ENCODE data around the gene SESN2.

The SESN2 gene

DNA sequence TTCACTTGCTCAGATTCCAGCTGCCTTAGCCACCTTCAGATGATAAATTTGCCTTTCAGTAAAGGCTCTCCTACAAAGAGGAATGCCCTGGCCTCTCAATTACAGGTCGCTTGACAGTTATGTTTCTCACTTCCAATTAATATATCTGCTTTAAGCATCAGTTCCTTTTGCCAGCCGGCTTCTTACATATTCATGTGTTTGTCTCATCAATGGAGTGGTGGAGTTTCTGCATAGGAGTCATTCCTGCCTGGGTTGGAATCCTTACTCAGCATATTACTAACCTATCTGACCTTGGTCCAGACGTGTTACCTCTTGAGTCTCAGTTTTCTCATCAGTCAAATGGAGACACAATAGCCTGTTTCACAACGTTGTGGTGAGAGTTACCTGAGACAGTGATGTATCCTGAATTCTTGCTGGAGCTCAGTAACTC, 9.4 kb upstream of the SESN2 start:
- no peak for DNase-seq (ENCODE audit: low read depth)

DNA sequence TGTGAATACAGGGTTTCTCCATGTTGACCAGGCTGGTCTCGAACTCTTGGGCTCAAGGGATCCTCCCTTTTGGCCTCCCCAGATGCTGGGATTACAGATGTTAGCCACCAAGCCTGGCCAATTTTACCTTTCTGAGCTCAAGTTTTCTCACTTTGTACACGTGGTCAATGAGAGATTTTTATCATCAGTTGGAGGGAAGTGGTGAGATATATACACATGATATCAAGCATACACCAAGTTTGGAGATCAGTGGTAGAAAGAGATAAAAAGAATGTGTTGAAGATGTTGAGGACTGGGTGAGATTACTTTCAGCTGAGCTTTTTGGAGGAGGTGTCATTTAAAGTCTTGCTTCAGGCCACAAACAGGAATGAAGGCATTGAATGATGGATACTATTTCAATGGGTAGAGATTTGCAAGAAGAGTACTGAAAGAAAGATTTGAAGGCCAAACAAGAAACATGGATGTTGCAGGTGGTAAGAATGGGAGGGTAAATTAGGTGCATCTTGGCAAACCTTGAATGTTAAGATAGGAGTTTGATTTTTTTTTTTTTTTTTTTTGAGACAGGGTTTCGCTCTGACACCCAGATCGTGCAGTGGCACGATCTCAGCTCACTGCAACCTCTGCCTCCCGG, 3.0 kb upstream of the SESN2 start:
- no peak for DNase-seq (ENCODE audit: low read depth)

DNA sequence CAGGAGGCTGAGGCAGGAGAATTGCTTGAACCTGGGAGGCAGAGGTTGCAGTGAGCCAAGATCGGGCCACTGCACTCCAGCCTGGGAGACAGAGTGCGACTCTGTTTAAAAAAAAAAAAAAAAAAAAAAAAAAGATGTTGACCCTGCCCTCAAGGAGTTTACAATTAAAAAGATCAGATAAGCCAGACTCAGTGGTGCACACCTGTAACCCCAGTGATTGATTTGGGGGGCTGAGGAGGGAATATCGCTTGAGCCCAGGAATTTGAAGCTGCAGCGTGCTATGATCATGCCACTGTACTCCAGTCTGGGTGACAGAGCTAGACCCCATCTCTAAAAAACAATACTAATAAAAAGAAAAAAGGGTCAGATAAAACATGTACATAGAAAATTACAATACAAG, 1.6 kb upstream of the SESN2 start:
- DNase-seq (ENCODE audit: low read depth), result no peak

DNA sequence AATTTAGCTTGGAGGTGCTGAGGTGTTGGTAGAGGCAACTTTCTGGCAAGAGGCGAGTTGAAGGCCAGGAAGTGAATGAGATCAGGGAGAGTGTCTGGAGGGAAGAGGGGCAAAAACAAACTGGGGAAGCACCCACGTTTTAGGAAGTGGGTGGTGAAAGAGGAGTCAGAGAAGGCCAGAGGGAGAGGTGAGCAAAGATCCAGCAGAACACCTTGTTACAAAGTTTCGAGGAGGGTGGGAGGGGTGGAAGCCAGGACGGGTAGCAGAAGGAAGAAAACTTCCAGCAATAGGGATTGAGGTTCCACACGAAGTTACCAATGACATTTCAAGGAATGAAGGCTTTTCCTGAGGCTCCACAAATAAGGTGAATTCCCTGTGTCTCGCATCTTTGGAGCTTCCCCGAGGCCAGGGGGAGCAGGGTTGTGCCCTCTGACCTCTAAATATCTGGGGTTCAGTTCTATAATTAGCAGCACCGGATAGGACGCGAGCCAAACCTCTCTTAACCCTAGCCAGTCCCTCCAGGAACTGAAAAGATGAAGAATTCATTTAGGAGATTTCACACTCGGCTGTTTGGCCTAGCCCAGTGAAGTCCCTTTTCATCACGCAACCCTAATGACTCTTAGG, 578 bp upstream of the SESN2 start:
- DNase-seq (ENCODE audit: low read depth), result no peak

DNA sequence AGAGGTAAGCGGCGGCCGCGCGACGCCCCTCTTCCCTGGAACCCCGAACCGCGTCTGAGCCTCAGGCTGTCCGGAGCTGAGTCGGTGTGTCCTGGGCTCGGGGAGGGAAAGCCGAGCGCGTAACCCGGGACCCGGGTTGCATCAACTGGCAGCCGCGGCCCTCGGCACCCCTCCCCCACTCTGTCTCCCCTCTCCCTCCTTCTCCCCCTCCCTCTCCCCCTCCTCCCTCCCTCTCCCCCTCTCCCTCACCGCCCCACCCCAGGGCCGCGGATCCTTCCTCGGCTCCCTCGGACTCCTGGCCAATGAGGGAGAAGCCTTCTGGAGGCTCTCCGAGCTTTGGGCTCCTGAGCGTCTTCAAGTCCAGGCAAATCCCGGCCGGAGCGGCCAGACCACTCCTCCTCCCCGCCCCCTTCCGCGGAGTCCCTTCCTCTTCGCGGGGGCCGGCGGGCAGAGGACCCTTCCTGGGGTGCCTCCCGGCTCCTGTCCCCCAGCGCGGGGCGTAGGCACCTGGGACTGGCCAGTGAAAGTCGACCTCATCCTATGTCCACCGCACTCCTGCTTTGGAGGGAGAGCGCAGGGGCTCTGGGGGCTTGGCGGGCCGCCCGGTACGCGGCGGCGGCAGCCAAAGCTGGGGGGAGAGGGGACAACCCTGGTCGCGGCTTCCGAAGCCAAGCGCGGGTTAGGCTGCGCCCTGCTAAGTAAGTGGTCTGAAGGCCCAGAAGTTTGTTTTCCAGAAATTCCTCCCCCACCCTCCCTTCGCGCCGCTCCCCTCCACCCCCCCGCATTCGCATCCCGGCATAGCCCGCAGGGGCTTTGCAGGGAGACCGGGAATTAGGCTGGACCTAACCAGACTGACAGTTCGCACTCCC, 850 bp downstream of the SESN2 start:
- no peak for DNase-seq (ENCODE audit: low read depth)

DNA sequence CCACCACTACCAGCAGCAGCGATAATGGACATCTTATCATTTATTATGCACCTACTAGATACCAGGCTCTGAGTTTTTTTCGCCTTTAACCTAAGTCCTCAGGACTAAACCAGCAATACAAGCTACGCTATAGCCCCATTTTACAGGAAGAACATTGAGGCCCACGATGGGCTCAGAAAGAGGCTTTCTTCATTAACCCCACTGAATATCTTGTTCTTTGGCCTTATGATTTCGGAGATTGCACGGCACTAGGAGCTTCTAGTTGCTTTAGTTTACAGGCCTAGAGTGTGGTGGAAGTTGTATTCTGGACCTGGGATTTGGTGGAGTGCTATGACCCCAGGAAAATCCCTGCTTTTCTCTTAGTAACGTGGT, 1.5 kb downstream of the SESN2 start:
- DNase-seq (ENCODE audit: low read depth), result no peak

DNA sequence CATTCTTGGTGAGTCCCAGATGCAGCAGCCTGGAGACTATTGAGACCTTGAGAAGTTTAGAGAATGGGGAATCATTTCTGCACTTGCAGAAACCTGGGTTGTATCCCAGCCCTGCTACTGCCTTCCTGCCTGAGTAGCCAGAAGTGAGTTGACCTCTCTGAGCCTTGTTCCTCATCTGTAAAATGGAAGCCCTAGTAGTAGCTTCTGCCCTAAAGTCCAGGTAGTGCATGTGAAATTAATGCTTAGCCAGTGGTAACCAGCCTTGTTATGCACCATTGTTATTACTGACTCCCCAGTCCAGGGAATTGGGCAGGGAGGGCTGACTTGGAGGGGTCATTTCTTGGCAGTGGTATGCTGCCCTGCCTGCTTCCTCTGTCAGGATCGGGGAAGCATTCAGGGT, 5.6 kb downstream of the SESN2 start:
- no peak for DNase-seq (ENCODE audit: low read depth)

DNA sequence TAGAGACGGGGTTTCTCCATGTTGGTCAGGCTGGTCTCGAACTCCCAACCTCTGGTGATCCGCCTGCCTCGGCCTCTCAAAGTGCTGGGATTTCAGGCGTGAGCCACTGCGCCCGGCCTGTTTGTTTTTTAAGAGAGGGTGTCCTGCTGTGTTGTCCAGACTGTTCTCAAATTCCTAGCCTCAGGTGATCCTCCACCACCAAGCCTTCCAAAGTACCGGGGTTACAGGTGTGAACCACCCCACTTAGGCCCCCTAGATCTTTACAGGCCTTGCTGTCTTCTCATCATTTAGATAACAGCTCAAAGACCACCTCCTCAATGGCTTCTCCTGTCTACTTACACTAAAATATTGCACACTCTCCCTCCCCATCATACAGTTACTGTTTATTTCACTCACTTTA, 6.3 kb downstream of the SESN2 start:
- DNase-seq (ENCODE audit: low read depth), result no peak

DNA sequence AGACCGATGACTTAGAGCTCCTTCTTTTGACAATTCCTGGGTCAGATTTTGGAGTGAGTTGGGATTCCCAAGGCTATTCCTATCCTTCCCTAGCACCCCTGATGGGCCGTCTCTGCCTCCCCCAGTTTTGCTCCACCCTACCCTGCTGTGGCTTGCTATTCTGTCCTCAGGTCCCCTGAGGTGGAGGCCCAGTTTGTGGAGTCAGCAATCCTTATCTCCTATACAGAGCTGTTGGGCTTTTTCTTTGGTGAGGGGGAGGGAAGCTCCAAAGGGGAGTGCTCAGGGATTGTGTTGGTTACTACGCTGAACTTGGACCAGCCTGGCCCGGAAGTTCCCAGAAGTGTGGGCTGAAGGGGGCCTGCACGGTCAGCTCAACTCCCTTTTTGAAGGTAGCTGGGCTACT, 7.6 kb downstream of the SESN2 start:
- no peak for DNase-seq (ENCODE audit: low read depth)

DNA sequence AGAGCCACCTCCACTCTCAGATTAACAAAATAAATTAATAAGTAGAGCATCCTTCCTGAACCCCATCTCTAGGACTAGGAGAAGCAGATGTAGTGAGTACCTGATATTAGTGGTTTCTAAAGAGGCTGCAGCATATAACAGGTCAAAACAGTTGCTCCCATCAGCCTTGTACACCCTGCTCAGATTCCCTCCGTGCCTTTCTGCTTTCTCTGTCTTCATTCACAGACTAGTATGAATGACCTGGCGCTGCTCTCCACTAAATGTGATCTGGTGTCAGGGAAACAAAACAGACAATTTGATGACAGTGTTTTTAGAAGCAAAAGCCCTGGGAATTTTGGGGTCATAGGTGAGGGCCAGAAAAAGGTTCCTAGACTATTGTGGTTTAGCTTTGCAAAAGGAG, 8.3 kb downstream of the SESN2 start:
- no peak for DNase-seq (ENCODE audit: low read depth)

DNA sequence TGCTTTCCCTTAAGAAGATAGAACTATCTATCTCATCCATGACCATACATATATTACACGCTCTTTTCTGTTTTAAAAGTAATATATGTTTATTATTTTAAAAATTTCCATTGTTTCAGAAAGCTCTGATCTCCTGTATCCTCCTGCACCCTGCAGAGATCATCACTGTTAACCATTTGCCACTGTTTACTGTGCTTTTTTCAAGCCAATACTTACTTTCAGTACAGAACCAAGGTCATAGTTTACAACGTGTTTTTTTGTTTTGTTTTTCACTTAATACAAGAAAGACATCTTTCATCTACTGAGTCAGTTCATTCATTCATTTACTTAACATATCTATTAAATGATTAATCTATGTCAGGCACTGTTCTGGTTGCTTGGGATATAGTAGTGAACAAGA, 10.2 kb downstream of the SESN2 start:
- DNase-seq (ENCODE audit: low read depth), result no peak

DNA sequence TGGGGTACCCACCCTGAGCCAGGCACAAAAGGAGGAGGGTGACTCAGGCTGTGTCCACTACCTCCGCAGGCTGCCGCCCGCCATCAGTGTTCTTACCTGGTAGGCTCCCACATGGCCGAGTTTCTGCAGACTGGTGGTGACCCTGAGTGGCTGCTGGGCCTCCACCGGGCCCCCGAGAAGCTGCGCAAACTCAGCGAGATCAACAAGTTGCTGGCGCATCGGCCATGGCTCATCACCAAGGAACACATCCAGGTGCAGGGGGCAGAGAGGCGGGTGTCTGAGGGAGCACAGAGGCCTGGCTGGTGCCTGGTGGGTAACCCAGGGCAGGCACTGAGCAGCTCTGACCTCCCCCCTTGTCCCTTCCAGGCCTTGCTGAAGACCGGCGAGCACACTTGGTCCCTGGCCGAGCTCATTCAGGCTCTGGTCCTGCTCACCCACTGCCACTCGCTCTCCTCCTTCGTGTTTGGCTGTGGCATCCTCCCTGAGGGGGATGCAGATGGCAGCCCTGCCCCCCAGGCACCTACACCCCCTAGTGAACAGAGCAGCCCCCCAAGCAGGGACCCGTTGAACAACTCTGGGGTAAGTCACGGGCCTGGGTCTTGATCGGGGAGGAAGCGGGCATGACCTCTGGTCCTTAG, 13.0 kb downstream of the SESN2 start:
- DNase-seq (ENCODE audit: low read depth), result no peak

DNA sequence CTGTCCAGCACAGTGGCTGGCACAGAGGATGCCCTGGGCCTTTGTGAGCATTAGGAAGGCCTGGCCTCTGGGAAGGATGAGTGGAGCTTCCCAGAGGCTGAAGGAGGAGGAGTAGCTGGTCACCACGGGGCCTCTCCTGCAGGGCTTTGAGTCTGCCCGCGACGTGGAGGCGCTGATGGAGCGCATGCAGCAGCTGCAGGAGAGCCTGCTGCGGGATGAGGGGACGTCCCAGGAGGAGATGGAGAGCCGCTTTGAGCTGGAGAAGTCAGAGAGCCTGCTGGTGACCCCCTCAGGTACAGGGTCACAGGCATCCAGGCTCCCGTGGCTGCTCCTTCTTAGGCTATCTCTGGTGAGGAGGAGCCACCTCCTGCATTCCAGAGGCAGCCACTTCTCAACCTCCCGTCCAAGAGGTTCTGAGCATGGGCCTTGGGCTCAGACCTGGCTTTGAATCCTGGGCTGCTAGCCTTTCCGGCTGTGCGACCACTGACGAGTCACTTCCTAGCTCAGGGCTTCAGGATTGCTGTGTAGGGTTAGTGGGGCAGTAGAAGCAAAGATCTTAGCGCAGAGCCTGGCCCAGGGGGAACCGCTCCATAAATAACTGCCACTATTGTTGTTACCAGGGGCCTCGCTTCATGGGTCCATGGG, 14.0 kb downstream of the SESN2 start:
- no peak for DNase-seq (ENCODE audit: low read depth)

DNA sequence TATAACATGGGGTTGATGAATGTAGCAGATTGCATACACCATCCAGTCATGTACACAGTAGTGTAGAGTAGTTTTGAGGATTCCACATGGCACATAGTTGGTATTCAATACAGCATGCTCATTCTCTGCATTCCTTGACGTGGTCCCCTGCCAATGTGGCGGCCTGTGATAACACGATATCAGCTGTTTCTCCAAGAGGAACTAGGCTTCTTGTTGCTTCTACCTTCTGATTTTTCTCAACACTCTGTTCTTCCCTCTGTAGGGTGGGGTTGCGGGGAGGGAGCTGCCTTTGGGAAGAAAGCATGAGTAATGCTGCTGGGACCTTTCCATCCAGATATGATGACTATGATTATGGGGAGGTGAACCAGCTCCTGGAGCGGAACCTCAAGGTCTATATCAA, 19.4 kb downstream of the SESN2 start:
- DNase-seq (ENCODE audit: low read depth), result no peak

DNA sequence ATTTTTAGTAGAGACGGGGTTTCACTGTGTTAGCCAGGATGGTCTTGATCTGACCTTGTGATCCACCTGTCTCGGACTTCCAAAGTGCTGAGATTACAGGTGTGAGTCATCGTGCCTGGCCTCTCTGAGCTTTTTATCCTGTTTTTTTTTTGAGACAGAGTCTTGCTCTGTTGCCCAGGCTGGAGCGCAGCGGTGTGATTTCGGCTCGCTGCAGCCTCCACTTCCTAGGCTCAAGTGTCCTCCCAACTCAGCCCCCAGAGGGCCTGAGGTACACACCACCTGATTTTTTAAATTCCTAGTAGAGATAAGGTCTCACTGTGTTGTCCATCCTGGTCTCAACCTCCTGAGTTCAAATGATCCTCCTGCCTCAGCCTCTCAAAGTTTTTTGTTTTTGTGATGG, 20.4 kb downstream of the SESN2 start:
- DNase-seq (ENCODE audit: low read depth), result no peak

DNA sequence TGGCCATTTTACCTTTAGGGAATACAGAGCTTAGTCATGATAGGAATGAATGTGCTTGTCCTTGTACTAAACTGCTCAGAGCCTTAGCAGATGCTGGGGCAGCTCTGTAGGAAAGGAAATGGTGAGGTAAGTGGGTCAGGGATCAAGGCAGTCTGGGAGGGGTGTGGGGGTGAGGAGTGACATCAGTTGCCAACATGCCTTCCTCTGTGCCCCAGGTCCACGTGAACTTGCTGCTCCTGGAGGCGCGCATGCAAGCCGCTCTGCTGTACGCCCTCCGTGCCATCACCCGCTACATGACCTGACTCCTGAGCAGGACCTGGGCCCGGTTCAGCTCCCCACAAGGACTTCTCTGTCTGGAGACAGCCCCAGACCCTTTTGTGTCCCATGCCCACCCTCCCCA, 21.2 kb downstream of the SESN2 start:
- no peak for DNase-seq (ENCODE audit: low read depth)

DNA sequence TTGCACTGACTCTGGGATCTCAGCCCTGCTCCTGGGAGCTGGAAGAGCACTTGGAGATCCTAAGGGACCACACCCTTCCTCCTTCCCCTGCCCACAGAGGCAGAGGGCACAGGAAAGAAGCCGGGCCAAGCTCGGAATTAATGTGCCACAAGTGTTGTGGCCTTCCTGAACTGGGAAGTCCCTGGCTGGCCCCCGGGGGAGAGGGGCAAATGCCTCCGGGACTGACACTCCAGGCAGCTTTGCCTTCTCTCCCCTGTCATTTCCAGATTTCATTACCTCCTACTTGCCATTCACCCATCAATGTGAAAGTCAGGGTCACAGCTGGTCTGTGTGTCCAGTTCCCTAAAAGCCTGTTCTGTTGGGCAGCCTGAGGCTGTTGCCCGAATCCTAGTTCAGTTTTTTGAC, 21.7 kb downstream of the SESN2 start:
- no peak for DNase-seq (ENCODE audit: low read depth)

DNA sequence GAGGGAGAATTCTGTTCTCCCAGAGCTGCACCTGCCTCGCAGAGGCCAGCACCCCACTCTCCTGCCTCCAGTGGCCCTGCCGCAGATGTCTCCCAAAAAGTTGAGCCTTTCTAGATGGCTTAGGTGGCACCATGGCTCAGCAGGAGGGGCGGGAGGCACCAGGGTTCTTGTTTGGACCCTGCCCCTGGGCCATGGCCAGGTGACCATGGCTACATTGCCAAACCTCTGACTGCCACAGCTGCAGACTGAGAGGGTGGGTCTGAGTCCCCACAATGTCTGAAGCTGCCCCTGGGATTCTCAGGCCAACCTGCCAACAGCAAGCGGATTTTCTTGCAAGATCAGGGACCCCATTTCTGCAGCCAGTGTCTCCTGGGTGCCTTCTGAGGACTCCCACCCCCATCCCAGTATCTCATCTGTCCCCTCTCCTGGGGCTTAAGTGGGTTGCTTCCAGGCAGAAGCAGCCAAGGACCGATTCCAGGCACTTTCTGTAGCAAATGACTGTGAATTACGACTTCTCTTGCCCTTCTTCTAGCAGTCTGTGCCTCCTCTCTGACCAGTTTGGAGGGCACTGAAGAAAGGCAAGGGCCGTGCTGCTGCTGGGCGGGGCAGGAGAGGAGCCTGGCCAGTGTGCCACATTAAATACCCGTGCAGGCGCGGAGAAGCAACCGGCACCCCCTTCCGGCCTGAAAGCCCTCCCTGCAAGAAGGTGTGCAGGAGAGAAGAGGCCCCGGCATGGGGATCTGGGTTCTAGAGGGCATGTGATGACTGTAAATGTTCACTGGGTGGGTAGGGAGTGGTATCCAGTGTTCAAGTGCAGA, 22.5 kb downstream of the SESN2 start:
- DNase-seq (ENCODE audit: low read depth), result no peak

DNA sequence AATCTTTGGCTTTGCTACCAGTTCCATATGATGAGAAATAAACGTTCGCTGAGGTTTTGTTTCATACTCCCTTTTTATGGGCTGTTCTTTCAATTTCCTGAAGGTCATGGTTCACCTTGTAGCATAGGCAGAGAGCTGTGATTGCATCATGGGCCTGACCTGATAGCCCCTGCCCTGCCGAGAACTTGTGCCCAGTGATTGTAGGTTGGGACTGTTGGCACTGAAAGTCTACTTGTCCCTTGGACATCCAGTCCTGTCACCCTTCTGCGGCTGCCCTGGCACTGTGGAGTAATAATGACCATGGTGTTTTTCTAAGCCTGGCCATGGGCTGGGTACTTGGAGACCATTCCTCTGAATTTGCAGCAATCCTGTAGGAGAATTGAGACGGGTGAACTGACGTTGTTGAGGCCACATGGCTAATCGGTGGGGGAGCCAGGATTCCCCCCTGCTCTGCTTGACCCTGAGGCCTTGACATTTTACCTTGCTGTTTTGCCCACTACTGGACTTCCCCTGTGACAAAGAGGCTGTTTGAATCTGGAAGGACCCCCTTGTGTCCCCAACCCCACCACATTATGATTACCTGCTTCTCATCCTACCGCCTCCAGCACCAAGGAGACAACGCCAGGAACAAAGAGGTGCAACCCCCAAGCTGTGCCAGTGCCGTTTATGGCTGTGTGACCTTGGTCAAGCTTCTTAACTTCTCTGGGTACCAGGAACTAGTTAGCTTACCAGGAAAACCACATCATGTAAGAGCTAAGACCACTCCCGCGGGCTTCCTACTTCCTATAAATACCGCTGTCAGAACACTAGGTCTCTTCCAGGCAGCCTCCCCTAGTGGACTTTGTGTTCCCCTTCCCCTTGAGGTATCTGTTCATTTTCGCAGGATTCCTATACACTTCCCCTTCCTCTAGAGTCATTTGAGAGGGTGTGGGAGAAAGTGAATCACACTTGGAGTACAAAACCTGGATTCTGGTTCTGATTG, 23.4 kb downstream of the SESN2 start:
- DNase-seq (ENCODE audit: low read depth), result no peak

DNA sequence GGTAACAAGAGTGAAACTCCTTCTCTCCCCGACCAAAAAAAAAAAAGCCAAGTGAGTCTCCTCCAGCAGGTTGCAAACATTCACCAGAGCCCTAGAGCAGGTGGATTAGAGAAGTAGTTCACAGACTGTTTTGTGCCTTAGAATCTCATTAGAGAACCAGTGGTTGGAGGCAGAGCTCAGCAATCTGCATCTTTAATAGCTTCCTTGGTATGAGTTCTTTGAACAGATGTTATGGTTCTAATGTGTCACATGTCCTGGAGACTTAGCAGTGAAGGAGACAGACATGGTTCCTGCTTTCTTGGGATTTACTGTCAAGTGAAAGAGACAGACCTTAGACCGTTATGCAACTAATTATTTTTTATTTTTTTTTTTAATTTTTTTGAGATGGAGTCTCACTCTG, 26.8 kb downstream of the SESN2 start:
- no peak for DNase-seq (ENCODE audit: low read depth)
